GM20431 (cell line): ENCODE results near the gene CCDC78.

Experiments used
- in situ Hi-C: fragments of 300-500 bp; cut with MseI, MboI; formaldehyde crosslinking; loops from one replicate; pipeline ENCODE4 v1.15.0; 2020; ENCODE audit warnings: low sequenced_read_pairs; ENCODE audit not compliant: unreplicated experiment

Gene CCDC78

DNA sequence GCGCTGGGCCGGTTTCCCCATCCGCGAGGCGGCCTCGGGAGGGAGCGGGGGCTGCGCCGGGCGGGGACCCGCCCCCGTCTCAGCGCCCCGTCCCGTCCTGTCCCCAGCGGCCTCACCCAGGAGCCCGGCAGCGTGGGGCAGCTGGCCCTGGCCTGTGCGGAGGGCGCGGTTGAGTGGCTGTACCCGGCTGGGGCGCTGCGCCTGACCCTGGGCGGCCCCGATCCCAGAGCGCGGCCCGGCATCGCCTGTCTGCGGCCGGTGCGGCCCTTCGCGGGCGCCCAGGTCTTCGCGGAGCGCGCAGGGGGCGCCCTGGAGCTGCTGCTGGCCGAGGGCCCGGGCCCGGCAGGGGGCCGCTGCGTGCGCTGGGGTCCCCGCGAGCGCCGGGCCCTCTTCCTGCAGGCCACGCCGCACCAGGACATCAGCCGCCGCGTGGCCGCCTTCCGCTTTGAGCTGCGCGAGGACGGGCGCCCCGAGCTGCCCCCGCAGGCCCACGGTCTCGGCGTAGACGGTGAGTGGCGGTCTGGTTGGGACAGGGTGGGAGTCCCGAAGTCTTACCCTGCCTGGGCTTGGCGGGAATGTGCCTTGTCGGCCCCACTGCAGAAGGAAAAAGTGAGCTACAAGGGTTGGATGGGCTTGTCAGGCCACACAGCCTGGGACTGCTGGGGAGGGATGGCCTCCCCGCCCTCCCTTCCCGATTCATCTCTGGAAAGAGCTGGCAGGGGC lies 10.6 kb downstream of the CCDC78 start:
- in situ Hi-C loops = loop anchor here (10.0 kb wide), 1 partner anchor 69 kb away; the partner anchor contains the start of genes CHTF18 and RPUSD1

DNA sequence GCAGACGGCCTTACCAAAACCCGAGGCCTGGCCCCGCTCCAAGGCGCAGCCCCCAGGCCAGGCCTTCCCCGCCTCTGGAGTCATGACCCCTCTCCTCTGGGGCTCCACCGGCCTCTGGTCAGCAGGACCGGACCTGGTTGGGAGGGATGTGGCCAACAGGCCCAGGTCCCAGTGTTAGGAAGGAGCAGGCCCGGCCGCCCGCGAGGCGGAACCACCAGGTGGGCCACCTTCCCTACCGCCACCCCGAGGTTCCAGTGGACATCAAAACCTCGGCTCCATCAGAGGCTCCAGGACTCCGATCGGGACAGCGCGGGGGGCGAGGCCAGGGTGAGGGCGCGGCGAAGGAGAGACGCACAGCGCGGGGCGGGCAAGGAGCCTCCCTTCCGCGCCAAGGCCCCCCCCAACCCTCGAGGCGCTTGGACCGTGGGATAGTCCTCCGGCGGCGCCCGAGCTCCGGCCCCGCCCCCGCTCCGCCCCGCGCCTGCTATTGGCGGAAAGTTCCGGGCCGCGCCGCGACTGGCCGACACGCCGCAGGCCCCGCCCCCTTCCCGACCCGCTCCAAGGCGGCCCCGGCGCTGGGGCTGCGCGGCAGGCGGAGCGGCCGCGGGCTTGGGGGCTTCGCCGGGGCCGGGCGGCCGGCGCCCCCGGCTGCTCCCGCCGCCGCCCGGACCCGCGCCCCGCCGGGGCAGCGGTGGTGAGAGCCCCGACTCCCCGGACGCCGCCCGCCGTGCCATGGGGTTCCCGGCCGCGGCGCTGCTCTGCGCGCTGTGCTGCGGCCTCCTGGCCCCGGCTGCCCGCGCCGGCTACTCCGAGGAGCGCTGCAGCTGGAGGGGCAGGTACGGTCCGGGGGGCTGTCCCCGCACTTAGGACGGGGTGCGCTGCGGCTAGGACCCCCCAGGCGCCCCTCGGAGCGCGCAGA lies 11.4 kb downstream of the CCDC78 start, which contains the start of gene METRN:
Gene METRN, plus strand, starts transcription at position 561 of the 919 bp plus-strand sequence. Its CDS starts 172 bp downstream, at position 733.
- in situ Hi-C loops = loop anchor here (10.0 kb wide), 1 partner anchor 70 kb away; the partner anchor contains the start of genes CHTF18 and RPUSD1

DNA sequence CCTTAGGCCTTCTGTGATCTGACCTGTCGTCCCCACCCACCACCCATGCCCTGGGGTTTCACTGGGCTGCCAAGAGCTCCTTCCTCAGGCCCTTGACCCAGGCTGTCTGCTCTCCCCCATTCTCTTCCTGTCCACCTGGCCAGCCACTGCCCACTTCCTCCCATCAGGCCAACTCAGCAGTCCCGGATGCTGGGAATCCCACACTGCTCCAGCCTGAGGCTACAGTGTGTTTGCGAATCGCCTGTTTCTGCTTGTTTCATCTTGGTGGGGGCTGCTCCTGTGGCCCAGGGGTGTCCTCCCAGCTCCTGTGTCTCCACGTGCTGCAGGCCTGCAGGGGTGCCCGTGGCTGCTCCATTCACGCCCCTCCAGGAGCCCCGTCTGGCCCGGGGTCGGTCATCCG lies 12.2 kb downstream of the CCDC78 start:
- in situ Hi-C loops = loop anchor here (10.0 kb wide), 1 partner anchor 71 kb away; the partner anchor contains the start of genes CHTF18 and RPUSD1

DNA sequence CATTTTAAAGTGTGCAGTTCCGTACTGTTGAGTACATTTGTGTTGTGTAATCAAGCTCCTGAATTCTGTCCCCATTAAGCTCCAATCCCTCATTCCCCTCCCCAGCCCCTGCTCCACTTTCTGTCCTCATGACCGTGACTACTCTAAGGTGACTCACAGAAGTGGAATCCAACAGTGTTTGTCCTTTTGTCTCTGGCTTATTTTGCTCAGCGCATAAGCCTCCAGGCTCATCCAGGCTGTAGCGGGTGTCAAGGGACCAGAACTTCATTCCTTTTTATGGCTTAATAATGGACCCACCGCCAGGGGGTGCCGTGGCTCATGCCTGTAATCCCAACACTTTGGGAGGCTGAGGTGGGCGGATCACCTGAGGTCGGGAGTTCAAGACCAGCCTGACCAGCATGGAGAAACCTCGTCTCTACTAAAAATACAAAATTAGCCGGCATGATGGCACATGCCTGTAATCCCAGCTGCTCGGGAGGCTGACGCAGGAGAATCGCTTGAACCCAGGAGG lies 13.4 kb downstream of the CCDC78 start:
- in situ Hi-C loops = loop anchor here (10.0 kb wide), 1 partner anchor 72 kb away; the partner anchor contains the start of genes CHTF18 and RPUSD1

DNA sequence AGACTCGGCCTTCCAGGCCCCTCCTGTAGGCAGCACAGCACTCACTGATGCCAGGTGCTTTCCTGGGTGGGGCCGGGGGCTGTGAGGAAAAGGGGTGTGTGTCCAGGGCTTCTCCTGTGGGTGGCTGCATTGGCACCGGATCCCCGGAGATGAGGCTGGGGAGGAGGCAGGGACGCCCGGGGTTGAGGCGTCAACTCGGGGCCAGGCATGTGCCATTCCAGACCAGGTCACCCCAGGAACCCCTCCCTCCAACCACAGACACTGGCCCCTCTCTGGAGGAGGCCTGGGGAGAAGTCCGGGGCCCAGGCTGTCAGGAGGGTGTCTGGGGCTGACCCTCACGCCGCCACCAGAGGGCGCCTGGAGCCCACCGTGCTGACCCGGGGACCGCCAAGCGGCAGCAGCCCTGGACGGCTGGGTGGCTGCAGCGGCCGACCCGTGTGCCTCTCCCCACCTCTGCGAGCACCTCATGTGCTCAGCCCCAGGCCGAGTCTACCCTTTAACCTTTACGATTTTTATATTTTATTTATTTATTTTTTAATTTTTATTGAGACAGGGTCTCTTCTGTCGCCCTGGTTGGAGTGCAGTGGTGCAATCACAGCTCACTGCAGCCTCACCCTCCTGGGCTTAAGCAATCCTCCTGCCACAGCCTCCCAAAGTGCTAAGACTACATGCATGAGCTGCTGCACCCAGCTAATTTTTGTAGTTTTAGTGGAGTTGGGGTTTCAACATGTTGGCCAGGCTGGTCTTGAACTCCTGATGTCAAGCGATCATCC lies 14.5 kb downstream of the CCDC78 start:
- in situ Hi-C loops = loop anchor here (10.0 kb wide), 1 partner anchor 73 kb away; the partner anchor contains the start of genes CHTF18 and RPUSD1

DNA sequence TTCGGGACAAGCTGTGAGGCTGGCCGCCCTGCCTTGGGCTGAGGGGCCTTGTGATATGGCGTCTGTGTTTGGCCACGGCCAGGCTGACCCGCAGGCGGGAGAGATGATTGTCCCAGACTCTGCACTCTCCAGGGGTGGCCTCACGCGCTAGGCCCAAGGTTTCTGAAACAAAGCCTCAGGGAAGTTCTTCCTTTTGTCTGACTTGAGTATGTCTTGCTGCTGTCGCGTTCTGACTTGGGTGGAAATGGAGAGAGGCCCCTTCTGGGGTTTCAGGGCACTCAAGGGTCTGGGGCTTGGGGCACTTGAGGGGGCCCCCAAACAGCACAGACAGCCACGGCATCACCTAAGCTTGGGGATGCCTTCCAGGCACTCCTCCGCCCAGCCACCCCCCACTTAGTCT lies 15.2 kb downstream of the CCDC78 start:
- in situ Hi-C loops = loop anchor here (10.0 kb wide), 1 partner anchor 74 kb away; the partner anchor contains the start of genes CHTF18 and RPUSD1

DNA sequence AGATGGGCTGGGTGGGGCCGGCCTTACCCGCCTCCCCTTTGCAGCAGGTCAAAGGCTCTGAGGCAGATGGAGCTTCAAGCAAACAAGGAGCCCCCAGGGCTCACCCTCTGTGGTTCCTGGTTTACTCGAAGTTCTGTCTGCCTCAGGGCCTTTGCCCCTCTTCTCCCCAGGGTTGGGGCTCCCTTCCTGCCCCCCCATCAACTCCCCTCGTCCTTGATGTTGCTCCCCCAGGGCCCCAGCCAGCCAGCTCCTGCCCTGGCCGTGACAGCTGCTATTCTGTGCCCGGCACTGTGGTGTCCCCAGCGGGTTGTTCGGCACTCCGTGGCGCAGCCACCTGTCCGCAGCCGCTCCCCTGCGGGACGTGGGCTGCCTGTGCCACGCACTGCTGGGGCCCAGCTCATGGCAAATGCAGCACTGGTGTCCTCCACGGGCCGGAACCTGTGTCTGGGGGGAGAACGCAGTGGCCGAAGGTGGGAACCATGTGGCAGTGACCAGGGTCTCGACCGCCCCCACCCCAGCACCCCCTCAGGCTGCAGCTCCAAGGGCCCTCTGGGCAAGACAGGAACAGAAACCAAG lies 15.7 kb downstream of the CCDC78 start:
- in situ Hi-C loops = loop anchor here (10.0 kb wide), 1 partner anchor 74 kb away; the partner anchor contains the start of genes CHTF18 and RPUSD1

DNA sequence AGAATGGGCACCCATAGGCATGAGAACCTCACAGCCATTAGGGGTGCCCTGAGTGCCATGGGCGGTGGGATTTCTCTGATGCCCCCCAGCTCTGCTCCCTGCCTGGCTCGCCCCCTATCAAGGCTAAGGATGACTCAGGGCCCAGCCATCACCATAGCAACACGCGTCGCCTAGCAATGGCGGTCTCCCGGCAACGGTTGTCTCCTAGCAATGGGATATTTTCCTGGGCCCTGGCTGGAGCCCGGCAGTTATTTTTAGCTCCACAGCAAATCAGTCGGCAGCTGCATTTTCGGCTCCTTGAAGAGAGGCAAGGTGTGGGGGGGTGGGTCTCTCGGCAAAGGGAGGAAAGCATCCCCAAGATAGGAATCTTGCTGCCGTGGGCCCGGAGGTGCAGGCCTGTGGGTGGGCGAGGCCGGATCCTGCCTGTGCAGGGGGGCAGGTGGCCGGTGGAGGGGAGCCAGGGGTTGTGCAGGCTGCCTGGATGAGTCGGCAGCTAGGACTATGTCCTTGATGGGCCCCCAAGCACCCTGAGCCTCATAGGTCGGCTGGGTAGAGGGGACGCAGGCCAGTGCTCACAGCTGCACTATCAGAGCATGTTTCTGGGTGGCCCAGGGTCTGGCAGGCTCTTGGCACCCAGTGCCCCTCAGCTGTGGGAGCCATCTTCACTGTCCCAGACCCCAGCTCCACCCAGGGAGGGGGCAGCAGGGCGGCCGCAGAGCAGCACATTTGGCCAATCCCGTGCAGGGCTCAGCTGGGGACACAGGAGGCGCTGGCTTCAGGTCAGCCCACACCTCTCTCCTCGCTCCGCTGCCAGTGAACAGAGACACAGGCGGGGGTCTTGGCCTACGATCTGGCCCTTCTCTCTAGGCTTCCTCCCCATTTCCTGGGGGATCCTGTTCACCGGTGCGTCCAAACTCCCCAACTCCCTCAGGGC lies 16.4 kb downstream of the CCDC78 start:
- in situ Hi-C loops = loop anchor here (10.0 kb wide), 1 partner anchor 75 kb away; the partner anchor contains the start of genes CHTF18 and RPUSD1

DNA sequence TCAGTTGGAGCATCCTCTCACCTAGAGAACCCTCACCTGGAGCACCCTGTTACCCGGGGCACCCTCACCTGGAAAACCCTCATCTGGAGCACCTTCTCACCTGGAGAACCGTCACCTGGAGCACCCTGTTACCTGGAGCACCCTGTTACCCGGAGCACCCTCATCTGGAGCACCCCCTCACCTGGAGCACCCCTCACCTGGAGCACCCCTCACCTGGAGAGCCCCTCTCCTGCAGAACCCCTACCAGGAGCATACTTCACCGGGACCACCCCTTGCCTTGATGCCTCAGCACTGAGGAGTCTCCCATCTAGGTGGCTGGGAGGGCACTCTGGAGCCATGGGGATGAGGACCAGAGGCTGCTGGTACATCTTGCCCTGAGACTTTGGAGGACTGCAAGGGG lies 17.3 kb downstream of the CCDC78 start:
- in situ Hi-C loops = no loop called here

DNA sequence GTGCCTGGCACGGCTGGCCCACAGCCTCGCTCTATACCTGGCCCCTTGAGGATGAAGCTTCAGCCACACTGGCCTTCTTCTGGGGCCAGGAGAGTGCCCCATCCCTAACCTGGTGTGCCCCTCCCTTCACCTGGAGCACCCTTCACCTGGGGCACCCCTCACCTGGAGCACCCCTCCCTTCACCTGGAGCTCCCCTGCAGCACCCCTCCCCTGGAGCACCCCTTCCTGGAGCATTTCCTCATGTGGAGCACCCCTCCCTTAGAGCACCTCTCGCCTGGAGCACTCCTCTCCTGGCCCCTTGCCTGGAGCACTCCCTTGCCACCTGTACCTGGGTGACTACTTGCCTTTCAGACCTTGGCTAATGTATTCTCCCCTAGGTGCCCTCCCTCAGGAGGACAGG lies 18.2 kb downstream of the CCDC78 start:
- in situ Hi-C loops = no loop called here

DNA sequence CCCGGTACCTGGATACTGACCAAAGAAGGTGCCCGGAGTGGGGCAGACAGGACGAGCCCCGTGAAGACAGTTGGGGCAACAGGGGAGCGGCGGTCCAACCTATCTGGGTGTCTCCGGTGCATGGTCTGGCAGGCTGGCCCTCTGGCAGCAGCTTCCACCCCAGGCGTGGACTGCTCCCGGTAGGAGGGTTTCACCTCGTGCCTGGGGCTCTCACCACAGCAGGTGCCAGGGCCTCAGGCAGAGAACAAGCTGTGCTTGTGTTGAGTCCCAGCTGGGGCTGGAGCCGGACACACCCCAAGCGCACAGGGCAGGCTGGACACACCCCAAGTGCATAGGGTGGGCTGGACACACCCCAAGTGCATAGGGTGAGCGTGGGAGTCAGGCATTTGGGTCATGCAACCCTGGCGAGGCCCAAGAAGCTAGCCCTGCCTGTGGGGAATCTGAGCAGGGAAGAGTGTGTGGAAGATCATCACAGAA lies 19.1 kb downstream of the CCDC78 start:
- in situ Hi-C loops = no loop called here

DNA sequence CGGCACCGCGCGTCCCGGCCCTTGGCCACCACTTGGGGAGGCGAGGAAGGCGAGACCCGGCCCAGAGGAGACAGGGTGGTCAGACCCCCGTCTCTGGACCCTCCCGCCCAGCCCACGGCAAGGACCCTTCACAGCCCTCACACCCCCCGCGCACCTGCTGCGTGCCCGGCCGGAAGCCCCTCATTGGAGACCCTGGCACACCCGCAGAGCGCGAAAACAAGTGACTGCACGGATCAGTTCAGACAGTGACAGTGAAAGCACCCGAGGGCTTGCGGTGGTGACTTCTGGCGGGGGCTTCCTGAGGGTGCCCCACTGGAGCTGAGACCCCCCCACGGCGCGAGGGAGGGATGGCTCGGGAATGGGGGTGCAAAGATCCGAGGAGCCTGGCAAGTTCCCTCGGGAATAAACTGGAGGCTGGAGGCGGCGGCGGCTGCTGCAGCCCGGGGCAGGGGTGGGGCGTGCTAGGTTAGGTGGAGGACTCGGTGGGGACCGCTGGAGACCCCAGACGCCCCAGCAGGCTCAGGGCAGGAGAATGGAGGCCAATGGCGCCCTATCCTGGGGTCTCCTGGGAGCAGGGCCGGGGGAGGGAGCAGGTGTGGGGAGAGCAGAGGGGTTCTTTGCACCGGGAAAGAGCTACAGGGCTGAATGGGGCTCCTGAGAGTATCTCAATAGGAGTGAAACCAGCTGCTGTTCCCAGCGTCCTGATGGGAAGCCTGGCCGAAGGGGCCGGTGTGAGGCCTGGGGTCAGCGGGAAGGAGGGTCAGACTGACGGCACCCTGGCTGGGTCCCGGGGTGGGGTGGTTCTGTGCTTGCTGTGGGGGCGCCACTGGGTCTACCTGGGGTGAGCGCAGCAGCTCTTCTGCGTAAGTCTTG lies 19.8 kb downstream of the CCDC78 start:
- in situ Hi-C loops = no loop called here

DNA sequence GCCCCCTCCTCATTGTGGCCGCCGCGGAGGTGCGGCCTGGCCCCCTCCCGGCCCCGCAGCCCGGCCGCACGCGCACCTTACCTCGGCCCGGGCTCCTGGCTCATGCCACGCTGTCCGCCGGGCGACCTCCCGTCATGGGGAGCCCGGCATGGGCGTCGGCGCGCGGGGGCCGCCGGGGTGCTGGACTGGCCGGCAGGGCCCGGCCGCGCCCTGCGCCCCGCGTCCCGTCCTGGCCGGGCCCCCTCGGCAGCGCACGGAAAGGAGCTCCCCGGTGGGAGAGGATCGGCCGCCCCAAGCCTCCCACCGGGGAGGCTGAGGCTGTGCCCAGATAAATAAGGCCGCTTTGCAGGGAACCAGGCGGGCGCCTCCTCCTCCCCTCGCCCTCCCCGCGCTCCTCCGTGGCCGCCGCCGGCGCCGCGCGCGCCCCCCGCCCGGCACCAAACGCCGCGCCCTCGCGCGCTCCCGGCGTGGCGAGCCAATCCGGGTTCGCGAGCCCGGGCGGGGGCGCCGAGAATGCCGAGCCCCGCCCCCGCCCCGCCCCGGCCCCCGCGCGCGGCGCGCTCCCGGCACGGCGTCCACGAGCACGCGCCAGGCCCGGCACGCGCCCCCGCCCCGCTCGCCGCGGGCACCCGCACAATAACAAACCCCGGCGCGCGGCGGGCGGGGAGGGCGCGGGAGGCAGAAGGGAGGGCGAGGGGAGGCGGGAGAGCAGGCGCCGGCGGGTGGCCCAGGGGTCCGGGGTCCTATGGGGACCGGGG lies 20.6 kb downstream of the CCDC78 start, which contains the start of gene FBXL16:
Gene FBXL16, minus strand, starts transcription at position 371 of the 758 bp plus-strand sequence. CDS start 8,396 bp downstream, outside the sequence.
- in situ Hi-C loops = no loop called here

DNA sequence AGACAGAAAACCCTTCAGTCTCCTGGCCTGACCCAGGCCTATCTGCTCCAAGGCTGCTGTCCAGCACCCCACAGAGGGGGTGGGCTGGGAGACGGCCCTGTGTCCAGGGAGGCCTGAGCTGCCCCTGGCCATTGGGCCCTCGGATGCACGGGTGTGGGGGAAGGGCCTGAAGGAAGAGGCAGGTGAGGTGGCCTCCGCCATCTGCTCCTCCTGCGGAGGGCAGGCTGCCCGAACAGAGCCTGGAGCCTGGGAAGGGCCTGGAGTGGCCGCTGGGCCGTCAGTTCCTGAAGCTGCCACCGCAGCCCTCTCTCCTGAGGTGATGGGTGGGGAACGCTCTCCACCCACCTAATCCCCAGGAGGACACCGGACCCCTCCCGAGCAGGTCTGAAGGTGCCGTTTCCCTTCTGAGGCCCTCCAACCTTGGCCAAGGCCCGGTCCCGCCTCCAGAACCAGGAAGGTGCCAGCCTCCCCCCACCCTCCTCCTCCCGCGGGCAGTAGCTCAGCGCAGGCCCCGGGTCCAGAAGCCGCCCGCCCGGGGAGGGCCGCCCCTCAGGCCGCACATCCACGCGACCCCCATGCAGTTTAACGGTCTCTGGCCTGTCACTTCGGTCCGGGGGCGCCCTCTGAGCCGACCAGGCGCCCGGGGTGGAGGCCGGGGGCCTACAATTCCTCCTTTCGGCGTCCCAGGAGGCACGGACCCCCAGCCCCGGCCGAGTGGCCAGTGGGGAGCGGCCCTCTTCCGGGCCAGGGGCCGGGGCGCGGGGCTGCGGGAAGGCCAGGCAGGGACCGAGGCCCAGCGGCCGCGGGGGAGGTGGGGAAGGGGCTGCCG lies 21.5 kb downstream of the CCDC78 start:
- in situ Hi-C loops = no loop called here

DNA sequence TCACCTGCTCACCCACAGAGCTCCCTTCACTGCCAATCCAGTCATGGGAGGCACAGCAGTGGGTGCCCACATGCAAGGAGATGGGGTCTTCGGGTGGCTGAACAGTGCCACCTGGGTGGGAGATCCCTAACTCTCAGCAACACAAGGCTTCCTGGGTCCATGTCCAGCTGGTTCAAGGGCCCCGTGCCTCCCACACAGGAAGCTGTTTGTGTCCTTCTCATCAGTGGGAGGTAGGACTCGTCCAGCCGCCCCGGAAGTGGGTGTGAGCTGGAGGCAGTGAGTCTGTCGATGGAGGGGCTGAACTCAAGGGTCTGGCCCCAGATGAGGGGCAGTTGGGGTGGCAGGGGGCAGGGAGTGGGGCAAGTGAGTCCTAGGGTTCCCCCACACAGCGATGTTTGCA lies 22.2 kb downstream of the CCDC78 start:
- in situ Hi-C loops = no loop called here
